Measurements from ENCODE around the gene GPRASP2. TPM values are rescaled to one million over a fixed set of nuclear protein-coding genes. Genes with fewer than 3 reads are reported as not detected.
A peak's percentile ranks its signal among the peaks of the same experiment; 100 is the strongest.

GPRASP2 gene
- total RNA-seq, 1 donor from 2014 or later = 16.3 TPM

DNA sequence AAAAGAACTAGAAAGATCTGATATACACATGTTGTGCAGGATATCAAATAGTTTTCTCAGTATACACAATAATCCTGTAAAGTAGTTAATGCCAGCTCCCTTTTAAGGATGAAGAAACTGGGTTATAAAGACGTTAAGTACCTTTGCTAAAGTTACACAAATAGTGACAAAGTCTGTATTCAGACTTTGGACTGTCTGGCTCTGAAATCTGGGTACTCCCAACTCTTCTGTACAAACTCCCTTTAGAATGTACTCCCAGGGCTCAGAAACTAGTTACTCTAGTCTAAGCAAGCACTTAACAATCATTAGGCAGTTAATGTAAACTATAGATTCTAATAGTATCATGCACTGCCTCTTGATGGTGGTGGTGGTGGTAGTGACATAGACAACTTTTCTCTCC, 15.5 kb downstream of the GPRASP2 start:
- TF ChIP-seq, protein P1, sequence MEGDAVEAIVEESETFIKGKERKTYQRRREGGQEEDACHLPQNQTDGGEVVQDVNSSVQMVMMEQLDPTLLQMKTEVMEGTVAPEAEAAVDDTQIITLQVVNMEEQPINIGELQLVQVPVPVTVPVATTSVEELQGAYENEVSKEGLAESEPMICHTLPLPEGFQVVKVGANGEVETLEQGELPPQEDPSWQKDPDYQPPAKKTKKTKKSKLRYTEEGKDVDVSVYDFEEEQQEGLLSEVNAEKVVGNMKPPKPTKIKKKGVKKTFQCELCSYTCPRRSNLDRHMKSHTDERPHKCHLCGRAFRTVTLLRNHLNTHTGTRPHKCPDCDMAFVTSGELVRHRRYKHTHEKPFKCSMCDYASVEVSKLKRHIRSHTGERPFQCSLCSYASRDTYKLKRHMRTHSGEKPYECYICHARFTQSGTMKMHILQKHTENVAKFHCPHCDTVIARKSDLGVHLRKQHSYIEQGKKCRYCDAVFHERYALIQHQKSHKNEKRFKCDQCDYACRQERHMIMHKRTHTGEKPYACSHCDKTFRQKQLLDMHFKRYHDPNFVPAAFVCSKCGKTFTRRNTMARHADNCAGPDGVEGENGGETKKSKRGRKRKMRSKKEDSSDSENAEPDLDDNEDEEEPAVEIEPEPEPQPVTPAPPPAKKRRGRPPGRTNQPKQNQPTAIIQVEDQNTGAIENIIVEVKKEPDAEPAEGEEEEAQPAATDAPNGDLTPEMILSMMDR (conservative IDR thresholded peaks at IDR 0.05) = no peak
- Mint-ChIP-seq H3K9me3 (no peaks in the 10 kb centered on the region), H3K27me3 (no peaks in the 10 kb centered on the region)

DNA sequence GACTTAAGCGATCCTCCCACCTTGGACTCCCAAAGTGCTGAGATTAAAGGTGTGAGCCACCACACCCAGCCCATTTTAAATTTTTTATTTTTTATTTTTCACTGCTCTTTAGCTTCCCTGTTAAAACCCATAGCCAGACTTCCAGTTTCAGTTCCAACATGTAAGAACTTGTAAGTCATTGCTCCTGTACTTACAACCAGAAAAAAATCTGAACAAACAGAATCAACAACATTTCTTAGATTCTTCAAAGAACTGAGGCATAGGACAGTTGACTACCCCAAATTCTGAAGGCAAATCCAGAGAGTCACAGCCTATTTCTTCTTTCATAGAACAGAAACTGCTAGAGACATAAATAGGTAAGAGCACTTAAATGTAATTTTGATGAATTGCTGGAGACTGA, 16.4 kb downstream of the GPRASP2 start:
- DNase-seq (ENCODE audit: extremely low spot score, unreplicated experiment) = no peak
- Mint-ChIP-seq H3K4me1 (ENCODE audit: unreplicated experiment) (no peaks in the 10 kb centered on the region), H3K4me3 (no peak overlapping the region), H3K27ac (peak overlapping the region; percentile 50), H3K27me3 (no peaks in the 10 kb centered on the region), H3K9me3 (no peaks in the 10 kb centered on the region), H3K36me3 (peaks cover 4% of the 10 kb centered on the region)
- TF ChIP-seq, protein P1 (conservative IDR thresholded peaks at IDR 0.05) = no peak

More for the DNA sequence above, 15.5 kb downstream of the GPRASP2 start:
- Mint-ChIP-seq H3K4me3 (no peak overlapping the region), H3K4me1 (ENCODE audit: unreplicated experiment) (no peaks in the 10 kb centered on the region), H3K36me3 (peaks cover 4% of the 10 kb centered on the region), H3K27ac (no peak overlapping the region)
- DNase-seq (ENCODE audit: extremely low spot score, unreplicated experiment) = no peak

DNA sequence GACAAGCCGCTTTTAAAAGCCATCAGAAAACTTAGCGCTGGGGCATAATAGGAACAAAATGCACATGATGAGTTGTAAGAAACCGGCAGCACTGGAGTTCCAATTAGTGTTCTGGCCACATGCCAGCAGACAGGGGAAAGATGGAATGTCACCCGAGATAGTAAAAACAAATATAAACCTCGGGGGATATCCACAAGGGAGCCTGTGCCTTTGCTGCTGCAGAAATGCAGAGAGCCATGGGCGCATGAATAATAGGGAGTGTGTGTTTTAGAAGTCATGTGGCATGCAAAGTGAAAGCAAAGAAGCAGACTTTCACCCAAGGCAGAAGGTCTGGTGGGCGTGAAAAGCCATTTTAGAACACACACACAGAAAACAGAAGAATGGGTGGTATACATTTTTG, 27.4 kb downstream of the GPRASP2 start:
- no peak overlapping the region for H3K4me3 Mint-ChIP-seq
- H3K9me3 Mint-ChIP-seq = no peaks in the 10 kb centered on the region
- no peak for DNase-seq (ENCODE audit: extremely low spot score, unreplicated experiment)
- no peaks in the 10 kb centered on the region for H3K36me3 Mint-ChIP-seq
- TF ChIP-seq, protein P1 (conservative IDR thresholded peaks at IDR 0.05) = no peak
- no peak overlapping the region for H3K27ac Mint-ChIP-seq
- H3K27me3 Mint-ChIP-seq = no peaks in the 10 kb centered on the region
- H3K4me1 Mint-ChIP-seq (ENCODE audit: unreplicated experiment) = peaks cover 6% of the 10 kb centered on the region

DNA sequence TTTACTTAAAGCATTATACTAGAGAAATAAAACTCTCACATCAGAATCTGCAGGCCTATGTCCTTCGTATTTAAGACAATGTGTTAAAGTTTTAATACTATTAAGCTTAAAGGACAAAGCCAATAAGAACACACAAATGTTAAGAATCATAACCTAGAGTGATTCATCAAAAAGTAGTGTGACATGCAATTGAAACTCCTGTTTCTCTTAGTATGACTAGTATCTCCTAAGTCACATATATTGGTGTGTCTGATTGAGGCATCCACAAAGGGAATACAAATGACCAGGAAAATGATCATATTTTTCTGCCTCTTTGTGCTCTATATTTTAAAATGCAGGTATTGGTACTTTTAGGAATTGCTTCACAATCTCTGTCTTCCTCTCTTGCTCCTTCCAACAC, 32.1 kb downstream of the GPRASP2 start:
- DNase-seq (ENCODE audit: extremely low spot score, unreplicated experiment) = no peak
- H3K4me3 Mint-ChIP-seq = no peak overlapping the region
- H3K36me3 Mint-ChIP-seq = peaks cover 9% of the 10 kb centered on the region
- H3K9me3 Mint-ChIP-seq = no peaks in the 10 kb centered on the region
- no peaks in the 10 kb centered on the region for H3K27me3 Mint-ChIP-seq
- TF ChIP-seq, protein P1 (conservative IDR thresholded peaks at IDR 0.05) = no peak
- peaks cover 6% of the 10 kb centered on the region for H3K4me1 Mint-ChIP-seq (ENCODE audit: unreplicated experiment)
- H3K27ac Mint-ChIP-seq = no peak overlapping the region

DNA sequence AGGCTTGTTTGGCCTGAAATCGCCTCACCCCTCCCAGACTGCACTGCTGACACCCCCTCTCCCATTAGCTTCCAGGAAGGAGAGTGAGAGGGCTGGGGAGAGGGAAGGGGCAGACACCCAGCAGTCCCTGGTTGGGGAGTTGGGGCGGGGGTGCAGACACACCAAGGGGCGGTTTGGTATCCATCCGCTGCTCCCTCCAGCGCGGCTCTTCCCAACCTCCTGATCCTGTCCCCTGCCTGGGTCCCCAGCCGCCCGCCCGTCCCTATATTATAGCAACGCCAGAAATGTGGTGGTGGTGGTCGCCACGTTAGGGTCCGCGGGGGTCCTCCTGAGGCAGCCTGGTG, 33.2 kb downstream of the GPRASP2 start:
- peaks cover 9% of the 10 kb centered on the region for H3K36me3 Mint-ChIP-seq
- H3K27me3 Mint-ChIP-seq = no peaks in the 10 kb centered on the region
- H3K4me3 Mint-ChIP-seq = no peak overlapping the region
- no peak for DNase-seq (ENCODE audit: extremely low spot score, unreplicated experiment)
- H3K4me1 Mint-ChIP-seq (ENCODE audit: unreplicated experiment) = no peaks in the 10 kb centered on the region
- H3K9me3 Mint-ChIP-seq = no peaks in the 10 kb centered on the region
- TF ChIP-seq, protein P1 (conservative IDR thresholded peaks at IDR 0.05) = no peak
- no peak overlapping the region for H3K27ac Mint-ChIP-seq

Measured in type B pancreatic cell (in vitro differentiated cells).